Right ventricle myocardium superior (tissue), 1 donor: Measurements from ENCODE around the gene ADD1. TPM values are rescaled to one million over a fixed set of nuclear protein-coding genes. Genes with fewer than 3 reads are reported as not detected.
"Not testable (repeated sequence)": the region's sequence is repeated elsewhere in the genome, so short reads cannot be mapped to it uniquely, and the experiment has no call there.

Experiments
- ATAC-seq: fragments of 200-7000 bp; cut with Tn5 transposase; one replicate; pipeline ENCODE4 v1.9.1; 2020; ENCODE audit warnings: mild to moderate bottlenecking; ENCODE audit not compliant: poor library complexity
- DNase-seq: peaks from one replicate; pipeline ENCODE4 v3.0.0-alpha.2; 2020
- intact Hi-C: fragments of 100-400 bp; cut with DNase I; formaldehyde crosslinking; loops from one replicate; pipeline ENCODE4 v1.11.2; 2022
- total RNA-seq: library from RNA; stranded (reverse); fragmentation: NEBNext Ultra II Directional; extraction: Animal tissue kit (Norgen Biotek cat#: 25700); gene quantifications from one replicate; pipeline ENCODE4 v1.2.1, GENCODE V29; 2021
- donor health status: DM: no; HTN: yes; CAD: no; lungs with severe emphysema.

ADD1 gene
- total RNA-seq, 1 donor from 2014 or later, result 217 TPM

DNA sequence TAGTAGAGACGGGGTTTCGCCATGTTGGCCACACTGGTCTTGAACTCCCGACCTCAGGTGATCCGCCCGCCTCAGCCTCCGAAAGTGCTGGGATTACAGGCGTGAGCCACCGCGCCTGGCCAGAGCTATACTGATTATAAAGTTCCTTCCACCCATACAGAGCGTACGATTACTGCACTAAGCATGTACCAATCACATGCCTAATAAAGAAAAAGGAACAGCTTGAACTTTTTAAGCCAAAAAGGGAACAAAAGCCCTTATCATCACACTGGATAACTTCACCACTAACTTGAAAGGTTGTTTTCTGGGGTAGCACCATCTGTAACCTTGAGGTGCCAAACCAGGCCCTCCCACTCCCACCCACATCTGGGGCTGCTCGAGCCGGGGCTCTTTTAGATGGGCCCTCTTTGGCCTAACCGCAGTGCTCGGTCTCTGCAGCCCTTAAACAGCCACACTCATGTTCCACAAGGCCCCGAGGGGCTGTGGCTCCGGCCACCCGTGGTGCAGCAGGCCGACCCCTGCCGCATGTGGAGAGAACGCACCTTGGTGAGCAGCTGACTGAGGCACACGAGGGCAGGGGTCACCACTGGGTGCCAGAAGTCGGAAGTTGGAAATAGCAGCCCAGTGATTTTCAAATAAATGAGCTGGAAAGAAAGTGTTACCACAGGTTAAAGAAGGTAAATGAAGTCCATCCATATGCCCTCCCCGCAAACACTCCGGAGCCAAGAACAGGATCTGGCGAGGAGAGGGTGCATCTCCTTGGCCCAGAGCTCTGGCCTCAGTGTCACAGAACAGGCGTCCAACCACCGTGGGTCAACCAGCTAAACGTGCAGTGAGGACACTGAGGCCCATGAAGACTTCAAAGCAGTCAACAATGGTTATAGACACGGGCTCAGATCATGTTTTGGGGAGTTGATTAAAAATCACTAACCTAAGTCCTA, 101.2 kb downstream of the ADD1 start:
- DNase-seq (no peak), ATAC-seq (no peak)
- intact Hi-C loops, result no loop called here

DNA sequence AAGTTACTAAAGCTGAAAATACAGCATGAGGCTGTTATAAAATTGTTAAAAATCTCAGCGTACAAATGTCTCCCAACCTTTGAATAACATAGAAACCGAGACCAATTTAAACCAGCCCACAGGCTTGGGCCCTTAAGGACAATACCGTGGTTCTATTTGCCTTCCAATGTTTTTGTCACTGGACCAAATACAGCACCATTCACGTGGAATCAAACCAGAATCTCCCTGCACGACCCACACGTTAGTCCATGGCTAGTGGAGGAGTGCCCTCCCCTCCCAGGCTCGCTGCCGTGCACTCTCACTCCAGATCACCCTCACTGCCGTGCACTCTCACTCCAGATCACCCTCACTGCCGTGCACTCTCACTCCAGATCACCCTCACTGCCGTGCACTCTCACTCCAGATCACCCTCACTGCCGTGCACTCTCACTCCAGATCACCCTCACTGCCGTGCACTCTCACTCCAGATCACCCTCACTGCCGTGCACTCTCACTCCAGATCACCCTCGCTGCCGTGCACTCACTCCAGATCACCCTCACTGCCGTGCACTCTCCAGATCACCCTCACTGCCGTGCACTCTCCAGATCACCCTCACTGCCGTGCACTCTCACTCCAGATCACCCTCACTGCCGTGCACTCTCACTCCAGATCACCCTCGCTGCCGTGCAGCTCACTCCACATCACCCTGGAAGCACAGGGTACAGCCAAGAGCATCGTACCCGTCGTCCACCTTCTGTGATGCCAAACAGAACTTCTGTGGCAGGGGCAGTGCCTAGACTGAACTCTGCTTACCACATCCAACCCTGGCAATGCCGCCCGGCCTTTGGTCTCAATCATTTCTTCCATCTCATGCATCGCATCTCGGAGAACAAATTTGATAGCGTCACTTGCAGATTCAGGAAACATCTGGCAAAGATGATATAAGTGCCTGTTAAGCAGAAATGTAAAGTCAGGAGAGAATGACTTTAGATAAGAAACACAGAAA, 102.3 kb downstream of the ADD1 start:
- ATAC-seq, DNase-seq, intact Hi-C loops: not testable (repeated sequence)

DNA sequence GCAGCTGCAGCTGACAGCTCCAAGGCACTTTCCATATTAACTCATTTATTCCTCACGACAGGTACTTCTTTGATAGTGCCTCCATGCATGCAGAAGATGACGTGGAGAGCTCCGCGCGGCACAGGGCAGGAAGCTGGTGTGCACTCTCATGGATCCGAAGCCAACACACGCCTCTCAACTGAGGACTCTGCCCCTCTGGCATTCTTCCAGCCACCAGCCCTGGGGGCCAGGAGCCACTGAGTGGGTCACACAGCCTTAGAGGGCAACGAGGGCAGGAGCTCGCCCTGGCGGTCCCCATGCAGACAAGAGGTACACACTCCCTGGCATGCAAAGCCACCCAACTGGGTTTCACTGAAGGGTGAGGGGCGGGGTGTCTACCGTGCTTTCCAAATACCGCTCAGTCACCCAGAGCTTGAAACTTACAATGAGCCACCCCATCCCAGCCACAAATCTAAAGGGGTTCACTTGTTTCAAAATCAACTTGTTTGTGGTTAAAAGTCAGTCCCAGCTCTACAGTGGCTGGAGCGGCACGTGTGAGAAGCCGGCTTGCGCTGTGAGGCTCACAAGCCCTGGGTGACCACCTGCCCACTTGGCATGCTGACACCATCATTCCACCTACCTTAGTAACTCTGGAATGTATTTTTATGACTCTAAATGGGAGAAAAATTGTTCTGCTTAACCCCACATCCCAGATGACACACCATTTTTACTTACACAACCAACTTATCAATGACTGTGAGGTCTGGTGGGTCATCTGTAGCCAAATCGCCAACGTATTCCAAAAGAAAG, 103.4 kb downstream of the ADD1 start:
- ATAC-seq (no peak), DNase-seq (no peak)
- intact Hi-C loops, result no loop called here

DNA sequence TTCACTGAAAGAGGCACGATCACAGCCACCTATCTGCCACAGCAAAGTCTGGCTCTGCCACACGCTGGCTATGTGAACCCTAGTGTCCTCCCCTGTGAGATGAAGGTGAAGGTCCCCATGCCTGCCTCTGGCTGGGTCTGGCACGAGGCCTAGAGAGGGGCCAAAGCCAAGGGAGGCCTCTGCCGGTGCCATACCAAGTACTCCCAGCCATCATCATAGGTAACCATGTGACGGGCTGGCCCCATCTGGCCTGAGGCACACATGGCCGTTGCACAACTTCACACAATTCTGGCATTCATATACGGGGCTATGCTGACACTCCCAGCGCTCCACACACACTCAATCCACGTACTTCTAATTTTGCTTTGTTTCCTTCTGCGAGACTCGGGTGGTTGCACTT, 104.3 kb downstream of the ADD1 start:
- intact Hi-C loops, result no loop called here
- ATAC-seq, result peak; percentile 79
- DNase-seq, result peak; percentile 68

DNA sequence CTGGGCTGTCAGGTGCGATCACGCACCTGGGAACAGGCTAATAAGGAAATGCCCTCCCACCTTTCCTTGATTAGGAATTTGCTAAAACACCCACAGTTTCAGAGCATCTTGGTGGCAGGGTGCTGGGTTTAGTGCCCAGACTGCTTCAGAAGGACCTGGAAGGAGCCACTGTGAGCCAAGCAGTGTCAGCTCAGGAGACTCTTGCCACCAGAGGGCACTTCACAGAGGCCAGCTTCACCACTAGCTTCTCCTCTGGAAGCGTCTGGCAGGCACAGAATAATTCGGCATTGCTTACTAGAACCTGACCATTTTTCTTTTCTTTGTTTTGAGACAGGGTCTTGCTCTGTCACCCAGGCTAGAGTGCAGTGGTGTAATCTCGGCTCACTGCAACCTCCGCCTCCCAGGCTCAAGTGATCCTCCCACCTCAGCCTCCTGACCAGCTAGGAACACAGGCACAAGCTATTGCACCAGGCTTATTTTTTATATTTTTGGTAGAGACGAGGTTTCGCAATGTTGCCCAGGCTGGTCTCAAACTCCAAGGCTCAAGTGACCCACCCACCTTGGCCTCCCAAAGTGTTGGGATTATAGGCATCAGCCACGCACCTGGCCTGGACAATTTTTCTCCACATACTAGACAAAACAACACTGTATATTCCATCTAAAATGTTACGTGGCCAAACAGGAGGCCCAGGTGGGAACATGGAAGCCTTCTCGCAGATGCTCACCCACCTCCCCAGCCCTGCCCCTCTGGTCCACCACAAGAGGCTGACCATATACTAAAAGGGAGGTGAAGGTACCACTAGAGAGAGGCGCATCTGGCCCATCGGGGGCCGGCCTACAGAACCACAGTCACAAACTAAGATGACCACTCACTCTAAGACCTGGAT, 105.5 kb downstream of the ADD1 start:
- intact Hi-C loops, result no loop called here
- peak; percentile 50 for ATAC-seq
- no peak for DNase-seq

DNA sequence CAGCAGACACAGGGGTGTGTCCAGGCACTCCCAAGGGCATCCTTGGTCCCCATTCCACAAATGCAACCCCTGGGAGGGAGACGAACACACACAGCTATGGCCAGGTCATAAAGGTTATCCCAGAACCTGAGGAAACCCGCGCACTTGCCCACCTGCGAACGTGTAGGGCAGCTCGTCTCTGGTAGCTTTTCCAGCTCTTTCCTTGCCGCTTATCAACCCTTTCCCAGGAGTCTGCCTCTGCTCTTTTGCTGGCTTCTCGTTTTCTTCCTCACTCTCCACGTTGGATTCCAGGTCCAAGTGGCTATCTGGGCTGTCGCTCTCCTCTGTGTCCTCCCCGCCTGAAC, 106.1 kb downstream of the ADD1 start:
- intact Hi-C loops, result no loop called here
- no peak for ATAC-seq
- no peak for DNase-seq

DNA sequence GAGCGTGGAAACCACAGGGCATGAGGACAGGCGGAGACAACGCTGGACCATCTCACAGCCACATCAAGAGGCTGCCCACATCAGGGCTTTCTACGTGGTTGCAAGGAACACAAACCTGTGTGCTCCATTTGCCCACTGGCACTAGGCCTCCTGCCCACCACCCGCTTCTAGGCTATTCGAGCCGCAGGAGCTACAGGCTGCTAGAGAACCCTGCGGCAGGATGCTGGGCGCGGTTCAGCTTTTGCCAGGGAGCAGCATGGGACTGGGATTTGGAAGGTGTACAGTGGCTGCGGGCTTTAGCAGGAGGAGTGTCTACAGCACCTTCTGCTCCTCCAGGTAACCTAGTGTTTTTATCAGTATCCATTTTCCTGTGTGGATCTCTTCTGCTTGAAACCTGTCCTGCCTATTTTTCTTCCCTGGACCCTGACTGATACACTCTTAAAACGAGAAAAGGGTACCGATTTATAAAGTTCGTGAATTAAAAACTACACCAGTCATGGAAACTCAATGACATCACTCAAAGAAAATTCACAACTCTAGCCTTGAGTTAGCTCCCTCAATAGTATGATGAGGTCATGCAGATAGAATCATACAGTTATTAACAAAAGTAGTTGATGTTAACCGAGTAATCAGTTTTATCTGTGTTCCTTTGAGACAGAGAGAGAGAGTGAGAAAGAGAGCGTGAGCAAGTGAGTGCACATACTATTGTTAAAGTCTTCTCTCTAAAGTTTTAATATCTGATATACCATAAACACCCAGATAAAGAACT, 106.8 kb downstream of the ADD1 start:
- DNase-seq (no peak), ATAC-seq (no peak)
- intact Hi-C loops, result no loop called here

DNA sequence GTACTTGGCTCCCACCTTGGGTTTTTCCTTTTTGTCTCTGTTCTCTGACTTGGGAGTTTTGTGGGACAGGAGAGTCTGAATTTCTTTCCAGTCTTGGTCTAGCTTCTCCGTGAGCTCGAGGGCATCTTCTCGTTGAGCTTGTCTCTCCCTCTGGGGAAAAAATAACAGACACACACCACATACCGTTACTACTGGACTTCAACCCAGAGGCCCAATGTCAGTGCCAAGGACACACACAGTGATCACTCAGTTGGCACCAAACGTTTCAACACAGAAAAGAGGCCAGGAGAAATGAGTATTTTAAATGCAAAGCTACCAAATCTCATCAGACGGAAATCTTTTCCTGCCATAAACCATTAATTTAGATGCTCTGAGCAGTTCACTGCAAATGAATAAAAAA, 109.9 kb downstream of the ADD1 start:
- ATAC-seq, result peak; percentile 47
- intact Hi-C loops, result no loop called here
- DNase-seq, result no peak

DNA sequence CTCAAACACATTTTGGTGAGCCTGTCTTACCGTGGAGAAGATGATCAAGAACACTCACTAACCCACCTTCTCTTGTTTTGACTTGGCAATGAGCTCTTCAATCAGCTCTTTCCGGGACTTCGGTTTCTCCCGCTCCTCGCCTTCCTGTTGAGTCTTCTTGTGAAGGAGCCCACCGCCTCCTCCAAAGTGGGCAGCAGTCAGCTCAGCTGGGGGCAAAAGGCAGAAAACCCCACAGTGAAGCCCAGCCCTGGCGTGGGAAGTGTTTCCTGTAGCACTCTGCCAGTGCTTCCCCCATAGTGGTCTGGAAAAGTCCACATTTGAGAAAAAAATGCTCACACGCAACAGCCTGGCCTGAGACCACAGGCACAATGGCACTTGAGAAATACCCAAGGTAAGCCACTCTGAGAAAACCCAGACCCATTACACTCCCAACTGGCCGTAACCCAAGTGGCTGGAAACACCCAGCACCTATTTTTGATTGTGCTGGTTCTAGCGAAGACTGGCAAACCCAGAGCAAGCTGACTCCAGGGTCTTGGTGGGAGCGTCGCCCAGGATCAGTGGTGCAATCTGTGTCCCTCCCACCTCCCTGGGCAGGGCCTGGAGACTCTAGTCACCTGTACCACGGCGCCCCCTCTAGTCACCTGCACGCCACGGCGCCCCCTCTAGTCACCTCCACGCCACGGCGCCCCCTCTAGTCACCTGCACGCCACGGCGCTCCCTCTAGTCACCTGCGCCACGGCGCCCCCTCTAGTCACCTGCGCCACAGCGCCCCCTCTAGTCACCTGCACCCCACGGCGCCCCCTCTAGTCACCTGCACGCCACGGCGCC, 110.9 kb downstream of the ADD1 start:
- intact Hi-C loops, result no loop called here
- DNase-seq, result no peak
- peak; percentile 58 for ATAC-seq

DNA sequence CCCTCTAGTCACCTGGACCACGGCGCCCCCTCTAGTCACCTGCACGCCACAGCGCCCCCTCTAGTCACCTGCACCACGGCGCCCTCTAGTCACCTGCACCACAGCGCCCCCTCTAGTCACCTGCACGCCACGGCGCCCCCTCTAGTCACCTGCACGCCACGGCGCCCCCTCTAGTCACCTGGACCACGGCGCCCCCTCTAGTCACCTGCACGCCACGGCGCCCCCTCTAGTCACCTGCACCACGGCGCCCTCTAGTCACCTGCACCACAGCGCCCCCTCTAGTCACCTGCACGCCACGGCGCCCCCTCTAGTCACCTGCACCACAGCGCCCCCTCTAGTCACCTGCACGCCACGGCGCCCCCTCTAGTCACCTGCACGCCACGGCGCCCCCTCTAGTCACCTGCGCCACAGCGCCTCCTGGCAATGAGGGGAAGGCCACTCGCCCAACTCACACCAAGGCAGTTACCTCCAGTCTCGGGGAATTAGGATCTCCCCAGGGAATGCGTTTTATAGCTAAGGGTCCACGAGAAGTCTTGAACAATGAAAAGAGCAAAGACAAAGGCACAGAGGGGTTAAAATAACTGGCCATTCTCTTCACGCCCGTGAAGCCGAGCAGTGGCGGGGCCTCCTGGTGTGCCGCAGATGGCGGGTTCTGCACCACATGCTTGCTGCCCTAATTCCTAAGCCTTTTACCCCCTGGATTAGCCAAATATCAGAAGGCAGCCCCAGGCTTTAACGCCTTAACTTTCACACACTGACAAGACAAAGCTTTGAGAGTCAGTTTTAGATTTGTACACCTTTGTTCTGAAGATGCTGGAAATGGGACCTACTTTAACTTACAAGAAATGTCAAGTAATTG, 111.8 kb downstream of the ADD1 start:
- ATAC-seq, intact Hi-C loops: not testable (repeated sequence)

DNA sequence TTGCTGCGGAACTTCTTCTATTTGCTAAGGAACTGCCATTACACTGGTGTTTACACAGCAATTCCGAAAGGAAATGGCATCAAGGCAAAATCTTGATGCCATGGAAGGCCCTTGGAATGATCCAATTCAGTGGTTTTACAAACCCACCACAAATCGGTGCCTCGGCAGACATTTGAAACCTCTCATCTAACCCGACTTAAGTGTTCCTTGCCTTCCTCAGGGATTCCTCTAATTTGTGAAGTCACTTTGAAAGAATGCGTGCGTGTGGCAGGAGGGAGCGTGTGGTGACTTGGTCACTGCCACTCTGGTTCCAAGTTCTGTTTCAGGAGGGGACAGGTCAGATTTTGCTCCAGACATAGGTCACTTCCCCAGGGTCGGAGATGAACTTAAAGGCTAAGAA, 114.8 kb downstream of the ADD1 start:
- intact Hi-C loops, result no loop called here
- no peak for ATAC-seq

More for the DNA sequence above, 111.8 kb downstream of the ADD1 start:
- not testable (repeated sequence) for DNase-seq

DNA sequence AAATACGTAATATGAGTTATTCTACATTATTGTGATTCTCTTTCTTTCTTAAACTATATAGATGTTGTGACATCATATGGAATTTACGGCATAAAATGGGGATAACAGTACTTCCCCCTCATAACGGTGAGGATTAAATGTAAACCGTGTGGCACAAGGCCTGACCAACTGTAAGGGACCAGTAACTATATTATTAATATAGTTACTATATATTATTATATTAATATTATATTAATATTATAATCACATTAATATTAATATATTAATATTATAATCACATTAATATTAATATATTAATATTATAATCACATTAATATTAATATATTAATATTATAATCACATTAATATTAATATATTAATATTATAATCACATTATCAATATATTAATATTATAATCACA, 116.8 kb downstream of the ADD1 start:
- intact Hi-C loops, DNase-seq, ATAC-seq: not testable (repeated sequence)

More for the DNA sequence above, 114.8 kb downstream of the ADD1 start:
- no peak for DNase-seq

DNA sequence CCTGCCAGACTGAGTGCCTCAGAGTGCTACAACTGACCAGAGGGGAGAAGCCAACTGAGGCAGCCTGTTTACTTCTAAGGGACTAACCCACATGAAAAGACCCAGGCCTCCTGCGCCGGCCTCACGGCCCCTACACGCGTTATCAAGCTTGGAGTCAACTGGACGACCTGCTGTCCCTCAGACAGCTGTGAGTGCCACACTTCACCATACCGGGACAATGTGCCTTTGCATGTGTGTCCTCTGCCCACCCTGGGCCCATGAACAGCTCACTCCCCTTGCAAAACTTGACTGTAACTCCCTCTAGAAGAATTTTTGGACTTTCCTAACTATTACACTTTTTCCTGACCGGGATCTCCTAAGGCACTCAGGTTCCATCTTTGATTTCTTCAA, 117.8 kb downstream of the ADD1 start:
- no peak for ATAC-seq
- DNase-seq, result no peak
- intact Hi-C loops, result no loop called here

DNA sequence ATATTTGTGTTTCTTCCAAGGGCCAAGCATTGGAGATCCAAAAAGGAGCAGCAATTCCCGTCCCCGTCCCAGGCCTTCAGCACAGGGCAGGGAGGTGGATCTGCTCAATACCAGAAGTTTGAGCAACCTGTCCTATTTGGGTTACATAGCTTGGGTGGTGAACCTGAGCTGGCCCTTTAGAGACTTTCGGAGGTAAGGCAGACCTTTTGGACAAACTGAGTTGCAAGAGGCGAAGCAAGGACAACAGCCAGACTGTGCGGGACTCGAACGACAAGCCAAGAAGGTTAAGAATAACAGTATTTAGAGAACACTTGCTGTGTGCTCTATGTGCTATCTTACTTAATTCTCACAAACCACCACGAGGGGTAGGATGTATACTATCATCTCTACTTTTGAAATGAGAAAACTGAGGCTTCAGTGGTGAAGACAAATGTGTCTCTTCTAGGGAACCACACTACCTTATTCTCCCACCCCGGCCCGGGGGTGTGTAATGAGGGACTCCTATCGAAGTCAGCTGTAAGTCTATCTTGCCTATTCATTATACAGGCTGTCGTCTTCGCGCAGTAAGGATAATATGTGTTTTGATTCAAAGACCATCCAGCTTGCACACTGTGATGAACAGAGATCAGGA, 118.3 kb downstream of the ADD1 start:
- intact Hi-C loops, result no loop called here
- DNase-seq, result no peak
- ATAC-seq, result no peak

DNA sequence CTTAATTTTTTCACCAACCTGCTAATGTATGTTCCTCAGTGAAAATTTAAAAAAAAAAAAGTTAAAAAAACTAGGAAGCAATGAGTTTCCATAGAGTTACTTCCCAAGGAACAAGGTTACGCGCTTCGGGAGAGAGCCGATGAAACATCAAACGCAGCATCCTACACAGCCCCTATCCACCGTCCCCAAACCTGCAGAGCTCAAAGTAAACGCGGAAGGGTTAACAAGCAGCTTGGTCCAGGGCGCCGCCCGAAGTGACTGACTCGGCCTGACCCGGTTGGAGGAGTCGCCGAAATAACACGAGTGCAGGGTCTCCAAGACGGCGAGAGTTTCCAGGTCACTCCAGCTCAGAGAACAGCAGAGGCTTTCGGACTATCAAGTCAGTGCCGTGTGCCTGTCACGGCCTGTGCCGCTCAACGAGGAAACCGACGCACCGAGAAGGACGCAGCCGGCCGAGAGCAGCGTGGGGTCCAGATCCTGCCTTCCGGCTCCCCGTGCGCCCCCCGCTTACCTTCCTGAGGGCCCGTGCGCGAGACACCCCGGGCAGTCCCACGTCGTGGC, 119.0 kb downstream of the ADD1 start:
- ATAC-seq (peak; percentile 43), DNase-seq (no peak)
- intact Hi-C loops, result no loop called here
